A673 (cell line): ENCODE data around the gene IQCK. TPM values are rescaled to one million over a fixed set of nuclear protein-coding genes. Genes with fewer than 3 reads are reported as not detected.

Experiments used
- BruUV-seq: library from RNA; stranded (reverse); fragments of 400-500 nt; replicated peaks from 2 replicates; lab custom pipeline; 2021; lab: Mats Ljungman, UMichigan
- CTCF ChIA-PET: fragments of 300-600 bp; sonication (Branson Sonifier 250); formaldehyde crosslinking; loops from one replicate; lab custom pipeline; 2022; ENCODE audit warnings: antibody characterized with exemption; lab: Charles Lee
- POLR2A ChIA-PET: fragments of 300-600 bp; sonication (Branson Sonifier 250); formaldehyde crosslinking; loops from one replicate; lab custom pipeline; 2022; ENCODE audit warnings: antibody characterized with exemption; ENCODE audit not compliant: low non-redundant PET; lab: Charles Lee
- DNase-seq: peaks from one replicate; pipeline ENCODE4 v3.0.0-alpha.2; 2015; ENCODE audit warnings: low spot score
- H3K27ac ChIP-seq: fragments of 200-600 bp; sonication (generic); 2 replicates; pipeline ENCODE4 v1.5.1; 2016; ENCODE audit warnings: mixed run types, low read depth, mild to moderate bottlenecking, mixed read lengths, antibody characterized with exemption, low read length; ENCODE audit not compliant: poor library complexity, severe bottlenecking
- H3K27me3 ChIP-seq: fragments of 200-600 bp; sonication (generic); replicated peaks from 2 replicates; pipeline ENCODE4 v1.6.1; 2017; ENCODE audit warnings: mixed run types, low read depth, mild to moderate bottlenecking, mixed read lengths, antibody characterized with exemption, low read length; ENCODE audit not compliant: insufficient read depth, poor library complexity
- H3K36me3 ChIP-seq: fragments of 200-600 bp; sonication (generic); 2 replicates; pipeline ENCODE4 v1.6.1; 2016; ENCODE audit warnings: mixed run types, mild to moderate bottlenecking, mixed read lengths, antibody characterized with exemption, low read length; ENCODE audit not compliant: insufficient read depth, poor library complexity, severe bottlenecking
- H3K4me1 ChIP-seq: fragments of 200-600 bp; sonication (generic); 2 replicates; pipeline ENCODE4 v1.6.1; 2017; ENCODE audit warnings: mixed run types, mild to moderate bottlenecking, mixed read lengths, antibody characterized with exemption, low read length; ENCODE audit not compliant: insufficient read depth, poor library complexity, severe bottlenecking
- H3K4me3 ChIP-seq: fragments of 200-600 bp; sonication (generic); 2 replicates; pipeline ENCODE4 v1.5.1; 2016; ENCODE audit warnings: low read depth, mixed run types, mild to moderate bottlenecking, mixed read lengths, low read length; ENCODE audit not compliant: poor library complexity, severe bottlenecking
- H3K9me3 ChIP-seq: fragments of 200-600 bp; sonication (generic); 2 replicates; pipeline ENCODE4 v1.6.1; 2016; ENCODE audit warnings: mixed run types, low read depth, mild to moderate bottlenecking, mixed read lengths, antibody characterized with exemption, low read length; ENCODE audit not compliant: poor library complexity, severe bottlenecking
- CTCF ChIP-seq: fragments of 300-800, 200-600 bp; sonication (generic); conservative IDR thresholded peaks from 2 replicates; pipeline ENCODE4 v1.5.1; 2017; ENCODE audit warnings: low read depth, mild to moderate bottlenecking, antibody characterized with exemption, low read length, moderate library complexity, mixed read lengths
- EZH2 ChIP-seq: fragments of 200-600 bp; sonication (generic); IDR thresholded peaks from 2 replicates; pipeline ENCODE4 v1.6.1; 2017; ENCODE audit warnings: borderline replicate concordance, low read depth, mild to moderate bottlenecking, mixed read lengths, antibody characterized with exemption, low read length; ENCODE audit not compliant: poor library complexity, severe bottlenecking
- intact Hi-C: fragments of 100-400 bp; cut with micrococcal nuclease; formaldehyde crosslinking; loops from one replicate; pipeline ENCODE4 v1.10.0; 2022; ENCODE audit not compliant: unreplicated experiment
- total RNA-seq: library from RNA; stranded (reverse); gene quantifications from 2 replicates; pipeline ENCODE4 v1.2.3, GENCODE V29; 2021

Gene IQCK
- total RNA-seq, 1 experiment from 2014 or later = 11.2 TPM

- no TSS peak for BruUV-seq
- TF ChIP-seq EZH2 = no peak
- TF ChIP-seq CTCF = no peak
- ChIA-PET CTCF (no interaction called here), POLR2A (no interaction called here)
- H3K4me3 ChIP-seq = no peak overlapping the region
- intact Hi-C loops = no loop called here
- H3K9me3 ChIP-seq = peaks cover 7% of the 10 kb centered on the region
- H3K36me3 ChIP-seq = no peaks in the 10 kb centered on the region
- DNase-seq = no peak
- no peaks in the 10 kb centered on the region for H3K27me3 ChIP-seq
- H3K4me1 ChIP-seq = no peaks in the 10 kb centered on the region
- no peak overlapping the region for H3K27ac ChIP-seq
Observed at GRCh38 chr16:19808061-19808641, 90.1 kb downstream of the IQCK start.

GRCh38 chr16:19809121-19809635 lies 91.1 kb downstream of the IQCK start:
- Histone ChIP-seq H3K9me3 (peaks cover 7% of the 10 kb centered on the region), H3K4me3 (no peak overlapping the region), H3K4me1 (no peaks in the 10 kb centered on the region), H3K36me3 (no peaks in the 10 kb centered on the region), H3K27me3 (no peaks in the 10 kb centered on the region), H3K27ac (no peak overlapping the region)
- DNase-seq = no peak
- BruUV-seq = no TSS peak
- CTCF ChIA-PET = no interaction called here
- intact Hi-C loops = no loop called here
- POLR2A ChIA-PET = no interaction called here
- no peak for TF ChIP-seq CTCF
- no peak for TF ChIP-seq EZH2

GRCh38 chr16:19809693-19810092 lies 91.6 kb downstream of the IQCK start:
- Histone ChIP-seq H3K36me3 (no peaks in the 10 kb centered on the region), H3K4me3 (no peak overlapping the region), H3K4me1 (no peaks in the 10 kb centered on the region), H3K27ac (no peak overlapping the region), H3K27me3 (no peaks in the 10 kb centered on the region), H3K9me3 (peaks cover 7% of the 10 kb centered on the region)
- BruUV-seq = no TSS peak
- POLR2A ChIA-PET = no interaction called here
- intact Hi-C loops = no loop called here
- no peak for TF ChIP-seq CTCF
- TF ChIP-seq EZH2 = no peak
- CTCF ChIA-PET = no interaction called here
- DNase-seq = no peak
